Fibroblast of pulmonary artery (primary cell): Measurements from ENCODE around the gene ZNF584.
"Not testable (repeated sequence)": the region's sequence is repeated elsewhere in the genome, so short reads cannot be mapped to it uniquely, and the experiment has no call there.

Experiments
- DNase-seq: peaks from one replicate; pipeline ENCODE4 v3.0.0-alpha.2; 2010; ENCODE audit warnings: low read depth
- H3K4me3 ChIP-seq: replicated peaks from 2 replicates; pipeline ENCODE4 v1.5.1; 2011; ENCODE audit warnings: low read depth, mild to moderate bottlenecking, control low read depth, low read length, moderate library complexity
- TF ChIP-seq, protein P1 (sequence below): IDR thresholded peaks from 2 replicates; pipeline ENCODE4 v1.5.1; 2011; ENCODE audit warnings: mild to moderate bottlenecking, control low read depth, low read length, inconsistent platforms; ENCODE audit errors: missing control alignments

The ZNF584 gene

GRCh38 chr19:58400316-58400915 lies 8.0 kb upstream of the ZNF584 start:
- H3K4me3 ChIP-seq, result peak overlapping the region; percentile 63
- TF ChIP-seq, protein P1, sequence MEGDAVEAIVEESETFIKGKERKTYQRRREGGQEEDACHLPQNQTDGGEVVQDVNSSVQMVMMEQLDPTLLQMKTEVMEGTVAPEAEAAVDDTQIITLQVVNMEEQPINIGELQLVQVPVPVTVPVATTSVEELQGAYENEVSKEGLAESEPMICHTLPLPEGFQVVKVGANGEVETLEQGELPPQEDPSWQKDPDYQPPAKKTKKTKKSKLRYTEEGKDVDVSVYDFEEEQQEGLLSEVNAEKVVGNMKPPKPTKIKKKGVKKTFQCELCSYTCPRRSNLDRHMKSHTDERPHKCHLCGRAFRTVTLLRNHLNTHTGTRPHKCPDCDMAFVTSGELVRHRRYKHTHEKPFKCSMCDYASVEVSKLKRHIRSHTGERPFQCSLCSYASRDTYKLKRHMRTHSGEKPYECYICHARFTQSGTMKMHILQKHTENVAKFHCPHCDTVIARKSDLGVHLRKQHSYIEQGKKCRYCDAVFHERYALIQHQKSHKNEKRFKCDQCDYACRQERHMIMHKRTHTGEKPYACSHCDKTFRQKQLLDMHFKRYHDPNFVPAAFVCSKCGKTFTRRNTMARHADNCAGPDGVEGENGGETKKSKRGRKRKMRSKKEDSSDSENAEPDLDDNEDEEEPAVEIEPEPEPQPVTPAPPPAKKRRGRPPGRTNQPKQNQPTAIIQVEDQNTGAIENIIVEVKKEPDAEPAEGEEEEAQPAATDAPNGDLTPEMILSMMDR, result no peak
- no peak for DNase-seq

- DNase-seq, result peak; percentile 100
- TF ChIP-seq, protein P1, result no peak
- peak overlapping the region; percentile 63 for H3K4me3 ChIP-seq
Measured at GRCh38 chr19:58400916-58401839, 7.3 kb upstream of the ZNF584 start.

- no peak for DNase-seq
- TF ChIP-seq, protein P1, result no peak
- peak overlapping the region; percentile 63 for H3K4me3 ChIP-seq
Measured at GRCh38 chr19:58401840-58402421, 6.5 kb upstream of the ZNF584 start.

DNA sequence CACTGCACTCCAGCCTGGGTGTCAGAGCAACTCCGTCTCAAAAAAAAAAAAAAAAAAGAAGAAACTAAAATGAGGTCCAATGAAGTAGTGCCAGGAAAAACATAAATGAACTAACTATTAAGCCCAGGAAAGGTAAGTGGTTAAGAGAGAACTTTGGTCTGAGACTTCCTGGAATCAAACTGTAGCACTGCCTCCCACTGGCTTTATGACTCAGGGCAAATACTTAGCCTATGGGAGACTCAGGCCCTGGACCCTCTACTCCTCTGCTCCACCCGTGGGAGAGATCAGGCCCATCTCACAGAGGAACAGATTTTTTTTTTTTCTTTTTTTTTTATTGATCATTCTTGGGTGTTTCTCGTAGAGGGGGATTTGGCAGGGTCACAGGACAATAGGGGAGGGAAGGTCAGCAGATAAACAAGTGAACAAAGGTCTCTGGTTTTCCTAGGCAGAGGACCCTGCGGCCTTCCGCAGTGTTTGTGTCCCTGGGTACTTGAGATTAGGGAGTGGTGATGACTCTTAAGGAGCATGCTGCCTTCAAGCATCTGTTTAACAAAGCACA lies 4.5 kb upstream of the ZNF584 start:
- not testable (repeated sequence) for DNase-seq, H3K4me3 ChIP-seq

DNA sequence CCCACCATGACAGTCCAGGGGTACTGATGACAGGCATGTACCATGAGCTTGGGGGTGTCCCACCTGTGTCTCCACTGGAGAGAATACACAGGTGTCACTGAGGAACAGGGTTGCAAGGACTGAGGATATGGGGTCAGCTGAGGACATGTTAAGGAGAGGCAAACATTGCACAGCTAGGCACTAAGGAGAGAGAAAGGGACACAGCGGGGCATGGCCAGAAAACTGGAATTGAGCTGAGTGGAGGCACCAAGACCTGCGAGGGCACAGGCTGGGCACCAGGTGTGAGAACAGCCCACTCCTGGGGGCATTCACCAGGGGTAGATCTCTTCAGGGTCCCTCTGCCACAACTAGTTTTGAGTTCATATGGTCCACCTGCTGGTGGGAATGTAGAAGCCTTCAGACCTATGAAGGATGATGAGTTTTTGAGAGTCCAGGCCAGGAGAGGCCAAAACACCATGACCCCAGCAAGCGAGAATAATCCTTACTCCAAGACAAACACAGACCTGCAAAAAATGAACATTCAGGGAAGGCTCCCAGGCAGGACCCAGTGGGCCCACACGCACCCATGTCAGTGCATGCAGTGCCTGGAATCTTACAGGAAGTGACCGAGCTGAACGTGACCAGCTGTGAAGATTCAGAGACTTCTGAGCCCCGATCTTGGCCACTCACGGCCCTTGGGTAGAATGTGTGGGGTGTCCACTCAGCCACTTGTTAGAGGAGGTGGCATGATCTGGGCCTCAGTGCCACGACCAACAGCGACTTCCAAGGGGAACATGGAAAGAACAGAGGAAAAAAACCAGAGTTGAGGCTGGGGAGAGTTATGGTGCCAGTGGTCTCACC lies 1.4 kb upstream of the ZNF584 start:
- peak overlapping the region; percentile 91 for H3K4me3 ChIP-seq
- DNase-seq, result no peak
- TF ChIP-seq, protein P1, result peak; percentile 42

GRCh38 chr19:58407658-58408151 lies 744 bp upstream of the ZNF584 start:
- TF ChIP-seq, protein P1, result no peak
- peak overlapping the region; percentile 91 for H3K4me3 ChIP-seq
- DNase-seq, result no peak
